HG03135 (cell line): ENCODE results near the gene IL9.

Experiments
- ATAC-seq: cut with Tn5 transposase; IDR thresholded peaks from one replicate; pipeline ENCODE4 v1.9.1; 2021; ENCODE audit warnings: mild to moderate bottlenecking, moderate library complexity; ENCODE audit not compliant: unreplicated experiment

The IL9 gene

DNA sequence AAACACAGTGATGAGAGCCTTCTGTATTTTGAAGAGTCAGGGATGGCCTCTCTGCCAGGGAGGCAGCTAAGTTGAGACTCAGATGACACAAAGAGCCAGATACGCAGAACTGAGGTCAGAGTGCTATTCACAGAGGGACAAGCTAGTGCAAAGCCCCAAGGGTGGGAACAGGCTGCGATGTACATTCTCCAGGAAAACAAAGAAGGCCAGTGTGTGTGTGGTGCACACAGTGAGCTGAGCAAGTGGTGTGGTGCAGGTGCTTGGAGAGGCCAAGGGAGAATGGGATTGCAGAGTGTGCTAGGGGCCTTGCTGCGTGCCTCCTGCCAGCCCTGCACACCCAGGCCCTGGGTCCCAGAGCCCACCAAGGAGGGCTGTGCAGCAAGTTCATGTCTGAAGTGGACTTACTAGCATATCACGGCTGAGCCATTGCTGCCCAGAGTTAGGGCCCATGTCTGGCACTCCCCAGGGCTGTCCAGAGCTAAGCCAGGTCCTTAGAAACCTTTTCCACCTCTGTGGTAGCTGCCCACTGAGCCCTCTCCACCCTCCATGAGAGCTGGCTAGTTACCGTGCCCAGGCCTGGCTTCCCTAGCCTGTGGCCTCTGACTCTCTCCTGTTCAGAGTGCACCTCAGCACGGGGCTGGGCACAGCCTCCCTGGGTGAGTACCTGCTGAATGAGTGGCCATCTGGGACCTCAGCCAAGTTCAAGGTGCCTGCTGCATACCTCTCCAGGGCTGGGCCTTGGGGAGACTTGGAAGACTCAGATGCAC lies 51.9 kb downstream of the IL9 start:
- ATAC-seq, result no peak

DNA sequence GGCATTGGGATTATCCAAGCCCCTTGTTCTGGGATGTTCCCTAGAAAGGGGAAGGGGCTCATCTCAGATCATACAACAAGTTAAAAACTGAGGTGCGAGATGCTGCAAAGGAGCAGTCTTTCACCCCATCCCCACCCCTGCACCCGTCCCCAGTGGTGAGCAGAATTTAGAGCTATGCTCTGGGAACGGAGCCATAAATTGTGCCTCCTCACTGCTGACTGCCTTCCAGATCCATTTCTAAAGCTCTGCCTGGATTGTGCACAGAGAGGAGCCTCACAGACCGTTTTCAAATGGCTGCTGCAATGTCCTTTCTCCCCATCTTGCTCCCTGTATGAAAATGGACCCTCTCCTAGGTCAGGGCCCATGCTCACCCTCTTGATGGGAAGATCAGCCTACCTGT lies 52.9 kb downstream of the IL9 start:
- ATAC-seq, result no peak
